BLaER1 treated with 17β-estradiol and CSF1 and Interleukin-3, amounts not matched to agents 10 nM and 100 nM (cell line): Measurements from ENCODE around the gene NAPA.

Experiments
- H3K27ac ChIP-seq, 11 experiments: shearing (Covaris generic); formaldehyde crosslinking; 2 replicates each; pipeline ENCODE4 v1.8.1; 2022
- H3K27me3 ChIP-seq, 11 experiments: shearing (Covaris generic); formaldehyde crosslinking; 2 replicates each; pipeline ENCODE4 v1.8.1; 2022
- H3K36me3 ChIP-seq, 11 experiments: shearing (Covaris generic); formaldehyde crosslinking; 2 replicates each; pipeline ENCODE4 v1.8.1; 2022
- H3K4me1 ChIP-seq, 10 experiments: shearing (Covaris generic); formaldehyde crosslinking; 2 replicates each; pipeline ENCODE4 v1.8.1; 2022
- H3K4me2 ChIP-seq, 11 experiments: shearing (Covaris generic); formaldehyde crosslinking; 2 replicates each; pipeline ENCODE4 v1.8.1; 2022
- H3K4me3 ChIP-seq, 10 experiments: shearing (Covaris generic); formaldehyde crosslinking; 2 replicates each; pipeline ENCODE4 v1.8.1; 2022
- H3K9ac ChIP-seq, 11 experiments: shearing (Covaris generic); formaldehyde crosslinking; 2 replicates each; pipeline ENCODE4 v1.8.1; 2022
- H3K9me3 ChIP-seq, 11 experiments: shearing (Covaris generic); formaldehyde crosslinking; replicated peaks in 1 of 11; 2 replicates each; pipeline ENCODE4 v1.8.1; 2022
- H4K20me1 ChIP-seq, 11 experiments: shearing (Covaris generic); formaldehyde crosslinking; 2 replicates each; pipeline ENCODE4 v1.8.1; 2022
- Cebpa-rat ChIP-seq, 11 experiments: shearing (Covaris generic); IDR thresholded peaks; 2 replicates each; pipeline ENCODE4 v1.8.1; 2022

NAPA gene

GRCh38 chr19:47481460-47482052 lies 33.3 kb downstream of the NAPA start:
- Histone ChIP-seq H3K4me3 (no peak overlapping the region), H3K9ac (no peak overlapping the region), H3K9me3 (no peaks in the 10 kb centered on the region), H3K27me3 (no peaks in the 10 kb centered on the region), H3K4me1 (peaks cover 20 to 32% (median 29%) of the 10 kb centered on the region in 10 experiments), H3K36me3 (no peaks in the 10 kb centered on the region; a peak in 1 of 22 replicates), H3K4me2 (no peak overlapping the region), H3K27ac (no peak overlapping the region), H4K20me1 (no peaks in the 10 kb centered on the region; a peak in 1 of 22 replicates)
- no peak for TF ChIP-seq Cebpa-rat (IDR thresholded peaks at IDR 0.05)

- H3K9ac ChIP-seq, result no peak overlapping the region
- no peaks in the 10 kb centered on the region; a peak in 1 of 22 replicates for H3K36me3 ChIP-seq
- peaks cover 19 to 26% (median 21%) of the 10 kb centered on the region in 10 experiments for H3K4me1 ChIP-seq
- no peak for TF ChIP-seq Cebpa-rat (IDR thresholded peaks at IDR 0.05)
- H3K27ac ChIP-seq, result no peak overlapping the region
- no peak overlapping the region for H3K4me2 ChIP-seq
- no peaks in the 10 kb centered on the region for H3K9me3 ChIP-seq
- H4K20me1 ChIP-seq, result no peaks in the 10 kb centered on the region; a peak in 1 of 22 replicates
- H3K4me3 ChIP-seq, result no peak overlapping the region
- H3K27me3 ChIP-seq, result no peaks in the 10 kb centered on the region
Measured at GRCh38 chr19:47480658-47481057, 34.2 kb downstream of the NAPA start.

- Histone ChIP-seq H3K4me3 (no peak overlapping the region), H3K27me3 (no peaks in the 10 kb centered on the region), H3K27ac (no peak overlapping the region), H3K4me2 (no peak overlapping the region), H3K4me1 (peaks cover 11 to 19% (median 13%) of the 10 kb centered on the region in 10 experiments), H3K9ac (no peak overlapping the region), H3K9me3 (no peaks in the 10 kb centered on the region), H3K36me3 (no peaks in the 10 kb centered on the region), H4K20me1 (peaks cover 0 to 7% (median 0%) of the 10 kb centered on the region in 11 experiments; a peak in 4 of 22 replicates)
- TF ChIP-seq Cebpa-rat (IDR thresholded peaks at IDR 0.05), result no peak
Measured at GRCh38 chr19:47479701-47480503, 35.0 kb downstream of the NAPA start.

GRCh38 chr19:47476438-47476972 lies 38.4 kb downstream of the NAPA start:
- no peak for TF ChIP-seq Cebpa-rat (IDR thresholded peaks at IDR 0.05)
- Histone ChIP-seq H3K9ac (no peak overlapping the region), H3K27ac (no peak overlapping the region), H4K20me1 (peaks cover 0 to 32% (median 0%) of the 10 kb centered on the region in 11 experiments; a peak in 6 of 22 replicates), H3K4me2 (no peak overlapping the region), H3K27me3 (peaks cover 7 to 15% (median 11%) of the 10 kb centered on the region in 11 experiments), H3K4me3 (no peak overlapping the region), H3K4me1 (peaks cover 0 to 13% (median 6%) of the 10 kb centered on the region in 10 experiments; a peak in 13 of 20 replicates), H3K36me3 (no peaks in the 10 kb centered on the region), H3K9me3 (no peaks in the 10 kb centered on the region)

- Histone ChIP-seq H3K27ac (no peak overlapping the region), H3K27me3 (peaks cover 18 to 25% (median 21%) of the 10 kb centered on the region in 11 experiments), H3K9me3 (no peaks in the 10 kb centered on the region), H3K4me3 (no peak overlapping the region), H3K4me1 (peaks cover 0 to 14% (median 6%) of the 10 kb centered on the region in 10 experiments; a peak in 13 of 20 replicates), H3K36me3 (no peaks in the 10 kb centered on the region), H3K4me2 (no peak overlapping the region), H3K9ac (no peak overlapping the region), H4K20me1 (peaks cover 0 to 33% (median 0%) of the 10 kb centered on the region in 11 experiments; a peak in 6 of 22 replicates)
- TF ChIP-seq Cebpa-rat (IDR thresholded peaks at IDR 0.05), result no peak
Measured at GRCh38 chr19:47475465-47475864, 39.4 kb downstream of the NAPA start.

GRCh38 chr19:47473336-47473735 lies 41.5 kb downstream of the NAPA start:
- peaks cover 0 to 54% (median 0%) of the 10 kb centered on the region in 11 experiments; a peak in 11 of 22 replicates for H4K20me1 ChIP-seq
- no peaks in the 10 kb centered on the region for H3K36me3 ChIP-seq
- no peak overlapping the region for H3K9ac ChIP-seq
- no peak for TF ChIP-seq Cebpa-rat (IDR thresholded peaks at IDR 0.05)
- peaks cover 39 to 46% (median 42%) of the 10 kb centered on the region in 11 experiments for H3K27me3 ChIP-seq
- H3K4me2 ChIP-seq, result no peak overlapping the region
- H3K4me3 ChIP-seq, result no peak overlapping the region
- no peak overlapping the region for H3K27ac ChIP-seq
- no peaks in the 10 kb centered on the region for H3K9me3 ChIP-seq
- peaks cover 0 to 14% (median 6%) of the 10 kb centered on the region in 10 experiments; a peak in 13 of 20 replicates for H3K4me1 ChIP-seq

GRCh38 chr19:47471733-47472457 lies 43.0 kb downstream of the NAPA start, which contains the start of gene SLC8A2:
Gene SLC8A2 (minus strand): TSS chr19:47471893. CDS start chr19:47466403, 5,490 bp downstream.
- Histone ChIP-seq H3K4me3 (no peak within 1 kb of the TSS), H3K27me3 (peaks cover 54 to 60% (median 57%) of the 10 kb centered on the region in 11 experiments), H3K27ac (no peak within 1 kb of the TSS), H3K4me2 (peak within 1 kb of the TSS; percentile 20 to 57 (median 35); a peak in 16 of 22 replicates), H4K20me1 (peaks cover 0 to 62% (median 5%) of the 10 kb centered on the region in 11 experiments; a peak in 11 of 22 replicates), H3K9me3 (no peaks in the 10 kb centered on the region), H3K4me1 (peaks cover 0 to 14% (median 6%) of the 10 kb centered on the region in 10 experiments; a peak in 13 of 20 replicates), H3K9ac (no peak within 1 kb of the TSS), H3K36me3 (no peaks in the 10 kb centered on the region)
- TF ChIP-seq Cebpa-rat (IDR thresholded peaks at IDR 0.05), result no peak

- peaks cover 0 to 62% (median 5%) of the 10 kb centered on the region in 11 experiments; a peak in 11 of 22 replicates for H4K20me1 ChIP-seq
- no peaks in the 10 kb centered on the region for H3K9me3 ChIP-seq
- H3K4me1 ChIP-seq, result peaks cover 0 to 12% (median 6%) of the 10 kb centered on the region in 10 experiments; a peak in 13 of 20 replicates
- no peak overlapping the region for H3K9ac ChIP-seq
- H3K4me3 ChIP-seq, result no peak overlapping the region
- no peak for TF ChIP-seq Cebpa-rat (IDR thresholded peaks at IDR 0.05)
- H3K27ac ChIP-seq, result no peak overlapping the region
- H3K4me2 ChIP-seq, result peak overlapping the region in 3 of 11 experiments; percentile 32 to 35 (median 33); a peak in 4 of 22 replicates
- H3K27me3 ChIP-seq, result peaks cover 54 to 63% (median 58%) of the 10 kb centered on the region in 11 experiments
- H3K36me3 ChIP-seq, result no peaks in the 10 kb centered on the region
Measured at GRCh38 chr19:47471381-47471732, 43.5 kb downstream of the NAPA start.
